Ascending aorta (tissue), 2 donors: ENCODE results near the gene MRRF. TPM values are rescaled to one million over a fixed set of nuclear protein-coding genes. Genes with fewer than 3 reads are reported as not detected.

Experiments
- DNase-seq, 2 donors: peaks; one replicate each; pipeline ENCODE4 v3.0.0-alpha.2; 2019; ENCODE audit warnings: low spot score in 2 of 2
- H3K27ac ChIP-seq, 2 donors: fragments of 200-600 bp; sonication (generic); one replicate each; pipeline ENCODE4 v1.5.1; 2016 to 2017; ENCODE audit warnings: mild to moderate bottlenecking in 1 of 2
- H3K27me3 ChIP-seq: fragments of 200-600 bp; sonication (generic); one replicate; pipeline ENCODE4 v1.5.1; 2017
- H3K36me3 ChIP-seq, 2 donors: fragments of 200-600 bp; sonication (generic); one replicate each; pipeline ENCODE4 v1.5.1; 2016
- H3K4me1 ChIP-seq, 2 donors: fragments of 200-600 bp; sonication (generic); one replicate each; pipeline ENCODE4 v1.5.1; 2016 to 2017; ENCODE audit warnings: mild to moderate bottlenecking in 1 of 2
- H3K4me3 ChIP-seq, 2 donors: fragments of 200-600 bp; sonication (generic); one replicate each; pipeline ENCODE4 v1.5.1; 2016 to 2017; ENCODE audit warnings: mild to moderate bottlenecking in 1 of 2
- H3K9me3 ChIP-seq, 2 donors: fragments of 200-600 bp; sonication (generic); one replicate each; pipeline ENCODE4 v1.5.1; 2016
- CTCF ChIP-seq, 3 experiments: fragments of 200-600 bp in 2 of 3; fragments of 450-650 bp in 1 of 3; sonication (generic) in 2 of 3; IDR thresholded peaks; one replicate each; pipeline ENCODE4 v1.5.1; 2016 to 2019; ENCODE audit warnings: antibody characterized with exemption in 3 of 3, mild to moderate bottlenecking in 1 of 3, moderate library complexity in 1 of 3
- intact Hi-C: fragments of 100-400 bp; cut with DNase I; formaldehyde crosslinking; loops from one replicate; pipeline ENCODE4 v1.15.1; 2023
- total RNA-seq: library from RNA; depleted of rRNA; stranded (reverse); fragments of >200 nt; gene quantifications from one replicate; pipeline ENCODE4 v1.1.0, GENCODE V29; 2016

MRRF gene
- total RNA-seq, 1 donor from 2014 or later, result 16.1 TPM

- intact Hi-C loops, result no loop called here
- no peak for TF ChIP-seq CTCF (IDR thresholded peaks at IDR 0.05)
- Histone ChIP-seq H3K9me3 (no peaks in the 10 kb centered on the region), H3K27ac (no peak overlapping the region), H3K4me1 (peaks cover 3 to 6% of the 10 kb centered on the region in 2 donors), H3K4me3 (no peak overlapping the region), H3K27me3 (no peaks in the 10 kb centered on the region), H3K36me3 (no peaks in the 10 kb centered on the region)
- DNase-seq, result no peak
These were observed 31.8 kb upstream of the MRRF start for GRCh38 chr9:122232796-122233306.

GRCh38 chr9:122234022-122234748 is 30.5 kb upstream of the MRRF start:
- Histone ChIP-seq H3K27me3 (no peaks in the 10 kb centered on the region), H3K27ac (no peak overlapping the region), H3K4me1 (no peaks in the 10 kb centered on the region), H3K36me3 (peaks cover 0 to 6% of the 10 kb centered on the region in 2 donors), H3K4me3 (no peak overlapping the region), H3K9me3 (no peaks in the 10 kb centered on the region)
- no peak for DNase-seq
- intact Hi-C loops, result no loop called here
- TF ChIP-seq CTCF (IDR thresholded peaks at IDR 0.05), result no peak

GRCh38 chr9:122236681-122237080 is 28.0 kb upstream of the MRRF start:
- no peak overlapping the region for H3K4me3 ChIP-seq
- H3K27ac ChIP-seq, result no peak overlapping the region
- TF ChIP-seq CTCF (IDR thresholded peaks at IDR 0.05), result no peak
- intact Hi-C loops, result no loop called here
- no peaks in the 10 kb centered on the region for H3K9me3 ChIP-seq
- no peaks in the 10 kb centered on the region for H3K27me3 ChIP-seq
- no peaks in the 10 kb centered on the region for H3K4me1 ChIP-seq
- peaks cover 13 to 25% of the 10 kb centered on the region in 2 donors for H3K36me3 ChIP-seq
- no peak for DNase-seq

GRCh38 chr9:122239722-122240121 is 25.0 kb upstream of the MRRF start:
- Histone ChIP-seq H3K9me3 (no peaks in the 10 kb centered on the region), H3K27ac (no peak overlapping the region), H3K36me3 (peaks cover 43 to 55% of the 10 kb centered on the region in 2 donors), H3K27me3 (no peaks in the 10 kb centered on the region), H3K4me1 (no peaks in the 10 kb centered on the region), H3K4me3 (no peak overlapping the region)
- intact Hi-C loops, result no loop called here
- no peak for TF ChIP-seq CTCF (IDR thresholded peaks at IDR 0.05)
- no peak for DNase-seq

- no peak overlapping the region for H3K27ac ChIP-seq
- H3K4me3 ChIP-seq, result no peak overlapping the region
- H3K27me3 ChIP-seq, result no peaks in the 10 kb centered on the region
- intact Hi-C loops, result no loop called here
- H3K36me3 ChIP-seq, result peaks cover 76 to 94% of the 10 kb centered on the region in 2 donors
- H3K4me1 ChIP-seq, result no peaks in the 10 kb centered on the region
- H3K9me3 ChIP-seq, result no peaks in the 10 kb centered on the region
- no peak for DNase-seq
- TF ChIP-seq CTCF (IDR thresholded peaks at IDR 0.05), result no peak
These were observed 20.3 kb upstream of the MRRF start for GRCh38 chr9:122244349-122244748.
